Measurements from ENCODE around the gene RPH3AL. TPM values are rescaled to one million over a fixed set of nuclear protein-coding genes. Genes with fewer than 3 reads are reported as not detected.

The RPH3AL gene
- total and polyA plus RNA-seq, 8 donors = 8.9 to 57.1 (median 11.0) TPM

DNA sequence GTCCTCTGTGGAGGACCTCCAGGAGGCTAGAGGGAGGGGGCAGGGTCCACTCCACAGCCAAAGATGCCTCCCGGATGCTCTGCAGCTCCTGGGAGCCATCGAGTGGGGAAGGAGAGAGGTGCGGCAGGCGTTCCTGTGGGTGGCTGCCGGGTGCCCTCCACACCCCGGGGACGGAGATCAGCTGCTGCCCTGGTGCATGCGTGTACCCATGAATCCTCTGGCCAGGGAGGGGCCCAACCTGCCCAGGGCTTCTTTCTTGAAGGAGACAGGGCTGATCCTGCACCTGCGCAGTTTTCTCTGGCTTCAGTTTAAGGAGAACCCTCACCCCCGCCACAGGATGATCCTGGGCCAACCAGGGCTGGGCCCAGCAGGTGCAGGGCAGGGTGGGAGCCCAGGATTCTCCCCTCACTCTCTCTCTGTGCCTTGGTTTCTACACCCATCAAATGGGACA lies 137.7 kb downstream of the RPH3AL start:
- H3K27me3 ChIP-seq = no peaks in the 10 kb centered on the region
- ATAC-seq (no peak), DNase-seq (peak in 2 of 4 donors; percentile 26 to 64)
- intact Hi-C loops (cut with DNase I) = no loop called here
- peaks cover 0 to 4% of the 10 kb centered on the region in 2 donors for H3K4me1 ChIP-seq
- H3K4me3 ChIP-seq = peak overlapping the region in 1 of 2 donors; percentile 33
- no peak overlapping the region for H3K27ac ChIP-seq
- TF ChIP-seq, protein P1, sequence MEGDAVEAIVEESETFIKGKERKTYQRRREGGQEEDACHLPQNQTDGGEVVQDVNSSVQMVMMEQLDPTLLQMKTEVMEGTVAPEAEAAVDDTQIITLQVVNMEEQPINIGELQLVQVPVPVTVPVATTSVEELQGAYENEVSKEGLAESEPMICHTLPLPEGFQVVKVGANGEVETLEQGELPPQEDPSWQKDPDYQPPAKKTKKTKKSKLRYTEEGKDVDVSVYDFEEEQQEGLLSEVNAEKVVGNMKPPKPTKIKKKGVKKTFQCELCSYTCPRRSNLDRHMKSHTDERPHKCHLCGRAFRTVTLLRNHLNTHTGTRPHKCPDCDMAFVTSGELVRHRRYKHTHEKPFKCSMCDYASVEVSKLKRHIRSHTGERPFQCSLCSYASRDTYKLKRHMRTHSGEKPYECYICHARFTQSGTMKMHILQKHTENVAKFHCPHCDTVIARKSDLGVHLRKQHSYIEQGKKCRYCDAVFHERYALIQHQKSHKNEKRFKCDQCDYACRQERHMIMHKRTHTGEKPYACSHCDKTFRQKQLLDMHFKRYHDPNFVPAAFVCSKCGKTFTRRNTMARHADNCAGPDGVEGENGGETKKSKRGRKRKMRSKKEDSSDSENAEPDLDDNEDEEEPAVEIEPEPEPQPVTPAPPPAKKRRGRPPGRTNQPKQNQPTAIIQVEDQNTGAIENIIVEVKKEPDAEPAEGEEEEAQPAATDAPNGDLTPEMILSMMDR (IDR thresholded peaks at IDR 0.05) = no peak
- peaks cover 0 to 5% of the 10 kb centered on the region in 2 donors for H3K36me3 ChIP-seq
- H3K9me3 ChIP-seq = no peaks in the 10 kb centered on the region

DNA sequence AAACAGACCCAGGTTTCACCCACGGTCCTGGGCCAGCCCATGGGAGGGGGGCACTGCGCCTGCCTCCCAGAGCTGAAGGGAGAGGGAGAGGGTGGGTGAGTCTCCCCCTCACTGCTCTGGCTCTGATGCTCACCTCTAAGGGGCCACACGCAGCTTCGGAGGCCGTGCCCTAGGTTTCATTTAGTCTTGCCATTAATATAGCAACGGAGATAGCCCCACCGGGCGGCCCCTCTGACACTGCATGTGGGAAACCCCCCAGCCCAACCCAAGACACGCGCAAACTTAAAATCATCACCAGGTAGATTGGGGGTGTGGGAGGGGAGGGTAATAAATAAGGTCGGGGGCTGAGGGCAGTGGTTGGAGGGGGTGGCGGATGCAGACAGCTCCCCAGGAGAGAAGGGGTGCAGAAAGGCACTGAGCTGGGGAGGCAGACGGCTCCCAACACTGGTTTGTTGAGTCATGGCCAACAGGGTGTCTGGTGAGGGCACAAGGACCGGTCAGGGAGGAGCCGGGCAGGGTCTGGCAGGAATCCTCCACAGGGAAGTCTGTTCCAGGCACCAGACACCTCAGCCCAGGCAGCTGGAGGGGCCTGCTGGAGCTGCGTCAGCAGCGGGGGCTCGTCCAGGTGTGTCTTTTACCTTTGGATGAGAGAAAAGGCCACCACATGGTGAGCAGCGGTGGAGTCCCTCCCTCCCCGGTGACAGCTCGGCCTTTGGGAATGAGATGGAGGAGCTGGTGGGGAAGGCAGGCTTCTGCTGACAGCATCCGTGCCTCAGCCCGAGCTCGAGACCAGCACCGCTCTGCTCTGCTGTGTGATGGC lies 139.1 kb downstream of the RPH3AL start:
- intact Hi-C loops (cut with DNase I) = no loop called here
- H3K27ac ChIP-seq = no peak overlapping the region
- DNase-seq (peak in 1 of 4 donors; percentile 17), ATAC-seq (no peak)
- TF ChIP-seq, protein P1 (IDR thresholded peaks at IDR 0.05) = no peak
- H3K9me3 ChIP-seq = no peaks in the 10 kb centered on the region
- peaks cover 0 to 5% of the 10 kb centered on the region in 2 donors for H3K36me3 ChIP-seq
- no peaks in the 10 kb centered on the region for H3K27me3 ChIP-seq
- no peak overlapping the region for H3K4me3 ChIP-seq
- H3K4me1 ChIP-seq = peaks cover 0 to under 1% of the 10 kb centered on the region in 2 donors

DNA sequence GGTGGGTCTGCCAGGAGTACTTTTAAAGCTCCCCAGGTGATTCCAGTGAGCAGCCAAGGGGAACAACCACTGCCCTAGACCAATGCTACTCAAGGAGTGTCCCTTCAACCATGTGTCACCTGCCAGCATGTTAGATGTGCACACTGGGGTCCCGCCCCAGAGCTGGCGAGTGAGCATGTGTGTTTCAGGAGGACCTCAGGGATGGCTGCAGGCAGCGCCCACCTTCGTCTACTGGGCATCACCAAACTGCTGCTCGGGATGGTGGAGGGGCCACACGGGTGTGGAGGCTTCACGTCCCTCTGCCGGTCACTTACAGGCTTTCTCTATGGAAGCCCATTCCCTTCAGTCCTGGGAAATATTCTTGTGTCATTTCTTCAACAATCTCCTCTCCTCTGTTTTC lies 142.2 kb downstream of the RPH3AL start:
- intact Hi-C loops (cut with DNase I) = no loop called here
- DNase-seq = no peak
- H3K27ac ChIP-seq = no peak overlapping the region
- no peaks in the 10 kb centered on the region for H3K9me3 ChIP-seq
- H3K4me1 ChIP-seq = no peaks in the 10 kb centered on the region
- H3K36me3 ChIP-seq = peaks cover 0 to 5% of the 10 kb centered on the region in 2 donors
- peaks cover 0 to 9% of the 10 kb centered on the region in 2 donors for H3K27me3 ChIP-seq
- ATAC-seq = no peak
- H3K4me3 ChIP-seq = no peak overlapping the region
- TF ChIP-seq, protein P1 (IDR thresholded peaks at IDR 0.05) = no peak

DNA sequence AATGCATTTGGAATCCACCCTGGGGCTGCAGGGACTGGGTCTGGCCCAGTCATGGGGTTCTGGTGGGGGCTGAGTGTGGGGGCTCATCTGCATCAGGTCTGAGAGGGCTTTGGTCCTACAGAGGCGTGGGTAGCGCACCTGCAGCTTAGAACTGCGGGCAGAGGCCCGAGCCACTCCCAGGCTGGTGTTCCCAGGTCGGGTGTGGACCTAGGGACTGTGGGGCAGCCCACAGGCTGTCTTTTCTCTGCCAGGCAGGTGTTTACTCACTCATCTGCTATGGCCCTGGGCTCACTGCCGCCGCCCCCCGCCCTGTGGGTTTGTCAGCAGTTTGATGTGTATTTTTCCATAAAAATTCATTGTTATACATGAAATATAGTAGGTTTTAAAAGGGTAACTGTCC lies 144.2 kb downstream of the RPH3AL start:
- Histone ChIP-seq H3K27ac (no peak overlapping the region), H3K36me3 (no peaks in the 10 kb centered on the region), H3K4me1 (no peaks in the 10 kb centered on the region), H3K9me3 (no peaks in the 10 kb centered on the region), H3K4me3 (no peak overlapping the region), H3K27me3 (peaks cover 0 to 9% of the 10 kb centered on the region in 2 donors)
- TF ChIP-seq, protein P1 (IDR thresholded peaks at IDR 0.05) = no peak
- DNase-seq (no peak), ATAC-seq (no peak)
- intact Hi-C loops (cut with DNase I) = no loop called here

DNA sequence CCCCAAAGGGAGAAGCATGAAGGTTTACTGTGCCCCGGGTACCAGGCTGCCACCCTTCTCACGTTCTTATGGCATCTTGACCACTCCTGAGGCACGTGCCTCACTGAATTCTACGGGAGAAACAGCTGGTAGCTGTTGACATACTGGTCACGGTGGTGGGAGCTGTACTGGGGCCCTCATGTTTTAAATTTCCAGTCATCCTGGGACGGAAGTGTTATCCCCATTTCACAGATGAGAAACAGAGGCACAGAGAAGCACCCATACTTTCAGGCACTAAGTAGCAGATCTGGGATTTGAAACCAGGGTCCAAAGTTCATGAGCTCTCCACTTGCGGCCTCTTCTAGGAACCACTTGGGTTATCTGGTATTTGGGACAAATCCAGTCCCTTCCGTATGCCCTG lies 144.8 kb downstream of the RPH3AL start:
- Histone ChIP-seq H3K9me3 (no peaks in the 10 kb centered on the region), H3K27me3 (peaks cover 0 to 9% of the 10 kb centered on the region in 2 donors), H3K4me3 (no peak overlapping the region), H3K27ac (no peak overlapping the region), H3K4me1 (no peaks in the 10 kb centered on the region), H3K36me3 (no peaks in the 10 kb centered on the region)
- intact Hi-C loops (cut with DNase I) = no loop called here
- ATAC-seq (no peak), DNase-seq (no peak)
- TF ChIP-seq, protein P1 (IDR thresholded peaks at IDR 0.05) = no peak

Data from left lung (tissue), 10 donors.